Activated naive CD4-positive, alpha-beta T cell treated with anti-CD3 and anti-CD28 coated beads, Interleukin-2, amount 50 U/mL, for 24 hours (primary cell): Measurements from ENCODE around the gene DBP.
"Not testable (repeated sequence)": the region's sequence is repeated elsewhere in the genome, so short reads cannot be mapped to it uniquely, and the experiment has no call there.

Experiments used
- H3K27ac Mint-ChIP-seq: one replicate; pipeline ENCODE4 v1.8.0; 2021; ENCODE audit warnings: mild to moderate bottlenecking, mixed read lengths
- H3K27me3 Mint-ChIP-seq: one replicate; pipeline ENCODE4 v1.8.0; 2021; ENCODE audit warnings: mixed read lengths
- H3K36me3 Mint-ChIP-seq: one replicate; pipeline ENCODE4 v1.8.0; 2021; ENCODE audit warnings: mixed read lengths
- H3K4me1 Mint-ChIP-seq: one replicate; pipeline ENCODE4 v1.8.0; 2021; ENCODE audit warnings: mixed read lengths
- H3K4me3 Mint-ChIP-seq: one replicate; pipeline ENCODE4 v1.8.0; 2021; ENCODE audit warnings: mild to moderate bottlenecking, mixed read lengths
- H3K9me3 Mint-ChIP-seq: one replicate; pipeline ENCODE4 v1.8.0; 2021; ENCODE audit warnings: mixed read lengths

DBP gene

GRCh38 chr19:48671446-48671995 is 34.3 kb upstream of the DBP start:
- H3K27ac Mint-ChIP-seq = no peak overlapping the region
- H3K27me3 Mint-ChIP-seq = no peaks in the 10 kb centered on the region
- no peaks in the 10 kb centered on the region for H3K36me3 Mint-ChIP-seq
- peaks cover 7% of the 10 kb centered on the region for H3K4me1 Mint-ChIP-seq
- no peaks in the 10 kb centered on the region for H3K9me3 Mint-ChIP-seq
- H3K4me3 Mint-ChIP-seq = no peak overlapping the region

- H3K4me3 Mint-ChIP-seq = no peak overlapping the region
- no peaks in the 10 kb centered on the region for H3K36me3 Mint-ChIP-seq
- no peaks in the 10 kb centered on the region for H3K27me3 Mint-ChIP-seq
- H3K4me1 Mint-ChIP-seq = peaks cover 7% of the 10 kb centered on the region
- no peaks in the 10 kb centered on the region for H3K9me3 Mint-ChIP-seq
- no peak overlapping the region for H3K27ac Mint-ChIP-seq
These were observed 33.7 kb upstream of the DBP start for GRCh38 chr19:48670699-48671445.

GRCh38 chr19:48669903-48670668 is 32.9 kb upstream of the DBP start:
- H3K27ac Mint-ChIP-seq = no peak overlapping the region
- no peaks in the 10 kb centered on the region for H3K9me3 Mint-ChIP-seq
- peaks cover 2% of the 10 kb centered on the region for H3K4me1 Mint-ChIP-seq
- no peaks in the 10 kb centered on the region for H3K27me3 Mint-ChIP-seq
- H3K36me3 Mint-ChIP-seq = no peaks in the 10 kb centered on the region
- no peak overlapping the region for H3K4me3 Mint-ChIP-seq

- no peaks in the 10 kb centered on the region for H3K36me3 Mint-ChIP-seq
- H3K9me3 Mint-ChIP-seq = no peaks in the 10 kb centered on the region
- no peak overlapping the region for H3K4me3 Mint-ChIP-seq
- H3K27me3 Mint-ChIP-seq = no peaks in the 10 kb centered on the region
- H3K4me1 Mint-ChIP-seq = no peaks in the 10 kb centered on the region
- no peak overlapping the region for H3K27ac Mint-ChIP-seq
These were observed 31.6 kb upstream of the DBP start for GRCh38 chr19:48668761-48669160.

GRCh38 chr19:48668332-48668731 is 31.2 kb upstream of the DBP start:
- H3K4me1 Mint-ChIP-seq = no peaks in the 10 kb centered on the region
- no peak overlapping the region for H3K27ac Mint-ChIP-seq
- H3K27me3 Mint-ChIP-seq = no peaks in the 10 kb centered on the region
- H3K36me3 Mint-ChIP-seq = no peaks in the 10 kb centered on the region
- no peak overlapping the region for H3K4me3 Mint-ChIP-seq
- no peaks in the 10 kb centered on the region for H3K9me3 Mint-ChIP-seq

- Mint-ChIP-seq H3K36me3 (no peaks in the 10 kb centered on the region), H3K9me3 (no peaks in the 10 kb centered on the region), H3K4me3 (no peak overlapping the region), H3K27ac (no peak overlapping the region), H3K27me3 (no peaks in the 10 kb centered on the region), H3K4me1 (peaks cover 5% of the 10 kb centered on the region)
These were observed 28.6 kb upstream of the DBP start for GRCh38 chr19:48665786-48666185.

- Mint-ChIP-seq H3K9me3 (no peaks in the 10 kb centered on the region), H3K36me3 (no peaks in the 10 kb centered on the region), H3K27me3 (no peaks in the 10 kb centered on the region), H3K4me3 (no peak overlapping the region), H3K27ac (no peak overlapping the region), H3K4me1 (peaks cover 8% of the 10 kb centered on the region)
These were observed 27.3 kb upstream of the DBP start for GRCh38 chr19:48664476-48664875.

GRCh38 chr19:48663667-48664066 is 26.5 kb upstream of the DBP start:
- Mint-ChIP-seq H3K27me3 (no peaks in the 10 kb centered on the region), H3K27ac (no peak overlapping the region), H3K36me3 (no peaks in the 10 kb centered on the region)

GRCh38 chr19:48661711-48662090 is 24.5 kb upstream of the DBP start:
- no peaks in the 10 kb centered on the region for H3K27me3 Mint-ChIP-seq
- H3K27ac Mint-ChIP-seq = no peak overlapping the region
- no peaks in the 10 kb centered on the region for H3K9me3 Mint-ChIP-seq
- H3K4me1 Mint-ChIP-seq = peaks cover 8% of the 10 kb centered on the region
- no peaks in the 10 kb centered on the region for H3K36me3 Mint-ChIP-seq
- no peak overlapping the region for H3K4me3 Mint-ChIP-seq

More at GRCh38 chr19:48663667-48664066, 26.5 kb upstream of the DBP start:
- Mint-ChIP-seq H3K9me3 (no peaks in the 10 kb centered on the region), H3K4me1 (peaks cover 8% of the 10 kb centered on the region), H3K4me3 (no peak overlapping the region)

- Mint-ChIP-seq H3K36me3 (no peaks in the 10 kb centered on the region), H3K9me3 (no peaks in the 10 kb centered on the region), H3K4me1 (peaks cover 8% of the 10 kb centered on the region)
These were observed 23.9 kb upstream of the DBP start for GRCh38 chr19:48660852-48661710.

GRCh38 chr19:48659768-48660167 is 22.6 kb upstream of the DBP start:
- H3K27me3 Mint-ChIP-seq = no peaks in the 10 kb centered on the region
- H3K36me3 Mint-ChIP-seq = no peaks in the 10 kb centered on the region
- no peaks in the 10 kb centered on the region for H3K9me3 Mint-ChIP-seq
- H3K4me3 Mint-ChIP-seq = no peak overlapping the region
- H3K4me1 Mint-ChIP-seq = peaks cover 8% of the 10 kb centered on the region
- no peak overlapping the region for H3K27ac Mint-ChIP-seq

More at GRCh38 chr19:48660852-48661710, 23.9 kb upstream of the DBP start:
- peak overlapping the region; percentile 94 for H3K27ac Mint-ChIP-seq
- H3K4me3 Mint-ChIP-seq = peak overlapping the region; percentile 80
- no peaks in the 10 kb centered on the region for H3K27me3 Mint-ChIP-seq

- Mint-ChIP-seq H3K27ac (no peak overlapping the region), H3K27me3 (no peaks in the 10 kb centered on the region), H3K36me3 (no peaks in the 10 kb centered on the region), H3K4me3 (no peak overlapping the region), H3K9me3 (no peaks in the 10 kb centered on the region), H3K4me1 (peaks cover 8% of the 10 kb centered on the region)
These were observed 21.3 kb upstream of the DBP start for GRCh38 chr19:48658483-48658882.

GRCh38 chr19:48657828-48658227 is 20.6 kb upstream of the DBP start:
- H3K4me3 Mint-ChIP-seq, H3K27me3 Mint-ChIP-seq, H3K36me3 Mint-ChIP-seq, H3K27ac Mint-ChIP-seq, H3K9me3 Mint-ChIP-seq, H3K4me1 Mint-ChIP-seq: not testable (repeated sequence)

GRCh38 chr19:48656840-48657474 is 19.8 kb upstream of the DBP start:
- peaks cover 13% of the 10 kb centered on the region for H3K4me1 Mint-ChIP-seq
- no peak overlapping the region for H3K27ac Mint-ChIP-seq
- no peak overlapping the region for H3K4me3 Mint-ChIP-seq

More at GRCh38 chr19:48656840-48657474, 19.8 kb upstream of the DBP start:
- Mint-ChIP-seq H3K9me3 (no peaks in the 10 kb centered on the region), H3K36me3 (no peaks in the 10 kb centered on the region), H3K27me3 (no peaks in the 10 kb centered on the region)
